CD4-positive, alpha-beta T cell treated with Interferon gamma for 1 hour (primary cell): ENCODE results near the gene RBM38.
"Not testable (repeated sequence)": the region's sequence is repeated elsewhere in the genome, so short reads cannot be mapped to it uniquely, and the experiment has no call there.

Experiments used
- DNase-seq: peaks from one replicate; pipeline ENCODE4 v3.0.0-alpha.2; 2020

RBM38 gene

GRCh38 chr20:57420571-57421252 lies 29.5 kb downstream of the RBM38 start:
- no peak for DNase-seq

DNA sequence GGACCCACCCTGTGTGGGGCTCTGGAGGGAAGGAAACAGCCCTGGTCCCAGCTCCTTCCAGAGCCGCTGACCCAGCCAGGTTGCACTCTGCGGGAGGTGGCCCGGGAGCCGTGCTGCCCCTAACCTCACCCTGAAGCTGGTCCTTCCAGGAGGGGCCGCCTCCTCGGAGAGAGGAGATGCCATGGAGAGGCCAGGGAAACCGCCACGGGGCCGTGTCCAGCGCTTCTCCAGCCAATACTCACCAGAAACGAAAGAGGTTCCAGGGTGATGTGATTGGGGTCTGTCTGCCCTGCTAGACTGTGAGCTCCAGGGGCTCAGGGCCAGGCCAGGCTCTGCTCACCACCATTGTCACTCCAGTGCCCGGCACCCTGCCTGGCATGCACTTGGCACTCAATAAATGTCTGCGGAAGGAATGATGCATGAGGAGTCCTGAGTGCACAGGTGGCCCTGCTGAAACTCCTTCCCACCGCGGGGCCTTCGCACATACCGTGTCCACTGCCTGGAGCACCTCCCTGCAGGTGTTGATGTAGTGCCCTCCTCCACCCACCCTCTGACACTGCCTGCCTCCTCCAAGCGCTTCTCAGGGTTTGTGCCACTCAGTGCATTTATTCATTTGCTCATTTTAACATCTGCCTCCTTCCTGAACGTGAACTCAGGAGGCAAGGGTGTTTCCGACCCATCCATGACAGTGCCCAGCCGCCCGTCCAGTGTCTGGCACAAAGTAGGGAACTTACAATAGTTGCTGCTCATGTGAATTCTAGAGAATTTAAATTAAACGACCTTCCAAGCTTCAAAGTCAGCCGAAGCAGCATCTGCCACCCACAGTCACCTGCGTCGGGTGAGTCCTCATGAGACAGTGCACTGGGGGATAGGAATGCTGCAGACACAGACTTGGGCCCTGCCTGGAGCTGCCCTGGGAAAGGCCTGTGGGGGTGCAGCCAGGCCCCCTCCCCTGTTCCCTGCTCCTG lies 30.3 kb downstream of the RBM38 start:
- DNase-seq = no peak

DNA sequence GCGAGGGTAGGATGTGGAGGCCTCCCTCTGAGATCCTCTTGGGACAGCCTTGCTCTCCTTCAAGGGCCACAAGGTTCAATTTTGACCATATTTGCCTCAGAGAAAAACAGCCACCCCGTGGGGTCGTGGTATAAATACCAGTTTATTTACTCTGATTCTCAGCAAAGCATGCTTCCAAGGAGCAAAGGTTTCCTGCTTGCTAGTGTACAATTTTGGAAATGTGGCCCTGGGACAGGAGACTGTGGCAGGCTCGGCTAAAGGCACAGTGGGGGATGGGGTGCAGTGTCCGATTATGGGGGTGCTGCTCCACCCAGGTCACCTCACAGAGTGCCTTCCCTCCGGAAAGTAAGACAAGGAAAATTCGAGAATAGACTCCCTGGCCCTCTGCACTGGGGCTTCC lies 31.1 kb downstream of the RBM38 start:
- no peak for DNase-seq

GRCh38 chr20:57425150-57426013 lies 34.2 kb downstream of the RBM38 start:
- DNase-seq = no peak

GRCh38 chr20:57426271-57426689 lies 35.1 kb downstream of the RBM38 start:
- no peak for DNase-seq

GRCh38 chr20:57426831-57427230 lies 35.6 kb downstream of the RBM38 start:
- DNase-seq = no peak

DNA sequence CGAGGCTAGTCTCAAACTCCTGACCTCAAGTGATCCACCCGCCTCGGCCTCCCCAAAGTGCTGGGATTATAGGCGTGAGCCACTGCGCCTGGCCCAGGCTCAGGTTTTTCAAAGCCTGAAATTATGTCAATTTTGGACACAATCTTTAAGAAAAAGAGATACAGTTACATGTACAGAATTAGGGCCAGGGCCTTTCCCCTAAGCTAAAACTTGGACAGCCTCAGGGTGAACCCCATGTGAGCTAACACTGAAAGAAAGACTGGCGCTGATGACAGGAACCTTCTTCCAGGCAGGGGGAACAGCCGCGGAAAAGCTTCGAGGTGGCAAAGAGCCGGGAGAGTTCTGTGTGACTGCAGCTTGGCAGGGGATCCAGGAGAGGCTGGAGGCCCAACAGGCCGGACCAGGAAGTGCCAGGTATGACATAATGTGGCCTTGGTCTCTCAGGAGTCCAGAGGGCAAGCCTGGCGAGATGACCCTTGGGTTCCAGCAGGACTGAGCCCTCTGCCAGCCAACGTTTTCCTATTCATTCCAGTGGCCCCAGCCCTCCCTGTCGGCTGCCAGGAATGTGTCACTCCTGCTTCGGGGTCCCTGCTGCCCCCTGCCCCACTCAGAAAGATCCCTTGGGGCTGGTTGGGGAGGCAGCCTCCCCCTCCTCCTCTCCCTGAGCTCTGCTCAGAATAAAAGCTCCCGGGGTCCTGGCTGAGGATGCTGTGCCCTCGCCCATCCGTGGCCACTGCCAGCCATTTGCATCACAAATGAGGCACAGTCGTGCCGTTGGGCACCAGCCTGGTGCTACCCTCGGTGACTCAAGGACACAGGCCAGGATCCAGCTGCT lies 37.3 kb downstream of the RBM38 start:
- no peak for DNase-seq

- DNase-seq = no peak
These were observed 37.9 kb downstream of the RBM38 start for GRCh38 chr20:57429159-57429496.

DNA sequence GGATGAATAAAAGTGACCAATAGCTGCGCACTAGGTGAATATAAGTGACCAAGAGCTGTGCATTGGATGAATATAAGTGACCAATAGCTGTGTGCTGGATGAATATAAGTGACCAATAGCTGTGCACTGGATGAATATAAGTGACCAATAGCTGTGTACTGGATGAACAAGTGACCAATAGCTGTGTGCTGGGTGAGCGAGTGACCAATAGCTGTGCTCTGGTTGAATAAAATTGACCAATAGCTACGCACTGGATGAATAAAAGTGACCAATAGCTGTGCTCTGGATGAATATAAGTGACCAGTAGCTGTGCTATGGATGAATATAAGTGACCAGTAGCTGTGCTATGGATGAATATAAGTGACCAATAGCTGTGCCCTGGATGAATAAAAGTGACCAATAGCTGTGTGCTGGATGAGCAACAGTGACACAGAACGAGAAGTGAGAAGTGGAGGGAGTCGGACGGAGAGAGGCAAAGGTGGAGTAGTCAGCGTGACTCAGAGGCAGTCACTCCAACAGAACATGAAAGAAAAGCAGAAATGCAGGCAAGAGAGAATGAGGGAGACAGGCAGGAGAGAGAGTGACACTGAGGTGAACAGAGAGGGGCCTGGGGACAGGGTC lies 38.5 kb downstream of the RBM38 start:
- DNase-seq = peak; percentile 67

- not testable (repeated sequence) for DNase-seq
These were observed 39.0 kb downstream of the RBM38 start for GRCh38 chr20:57430201-57430596.

GRCh38 chr20:57431539-57431835 lies 40.3 kb downstream of the RBM38 start:
- DNase-seq = no peak

- no peak for DNase-seq
These were observed 41.3 kb downstream of the RBM38 start for GRCh38 chr20:57432480-57432861.

DNA sequence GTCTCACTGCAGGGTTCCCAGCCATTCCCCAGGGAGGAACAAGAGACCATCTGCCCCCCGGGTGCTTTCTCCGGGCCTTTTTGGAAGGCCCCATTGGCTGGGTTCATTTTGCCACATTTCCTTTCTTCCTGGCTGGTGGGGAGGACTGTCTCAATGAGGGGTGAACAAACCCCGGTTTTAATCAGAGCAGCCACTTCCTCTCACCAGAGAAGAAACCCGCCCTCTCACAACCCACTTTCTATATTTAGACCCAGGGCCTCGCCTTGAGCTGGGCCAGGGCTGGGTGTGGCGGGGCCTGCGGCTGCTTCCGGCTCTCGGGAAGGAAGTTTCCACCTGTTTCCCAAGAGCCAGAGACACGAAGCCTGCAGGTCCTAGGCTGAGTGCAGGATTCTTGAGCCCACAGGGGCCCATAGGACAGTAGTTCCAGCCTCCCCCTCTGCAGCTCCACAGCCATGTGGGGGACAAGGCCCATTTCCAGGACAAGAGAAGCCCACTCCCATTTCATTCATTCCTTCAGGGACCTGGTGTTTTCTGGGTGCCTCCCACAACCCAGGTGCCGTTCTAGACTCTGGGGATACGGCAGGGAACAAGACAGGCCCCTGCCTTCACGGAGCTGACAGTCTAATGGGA lies 41.8 kb downstream of the RBM38 start:
- peak; percentile 77 for DNase-seq

DNA sequence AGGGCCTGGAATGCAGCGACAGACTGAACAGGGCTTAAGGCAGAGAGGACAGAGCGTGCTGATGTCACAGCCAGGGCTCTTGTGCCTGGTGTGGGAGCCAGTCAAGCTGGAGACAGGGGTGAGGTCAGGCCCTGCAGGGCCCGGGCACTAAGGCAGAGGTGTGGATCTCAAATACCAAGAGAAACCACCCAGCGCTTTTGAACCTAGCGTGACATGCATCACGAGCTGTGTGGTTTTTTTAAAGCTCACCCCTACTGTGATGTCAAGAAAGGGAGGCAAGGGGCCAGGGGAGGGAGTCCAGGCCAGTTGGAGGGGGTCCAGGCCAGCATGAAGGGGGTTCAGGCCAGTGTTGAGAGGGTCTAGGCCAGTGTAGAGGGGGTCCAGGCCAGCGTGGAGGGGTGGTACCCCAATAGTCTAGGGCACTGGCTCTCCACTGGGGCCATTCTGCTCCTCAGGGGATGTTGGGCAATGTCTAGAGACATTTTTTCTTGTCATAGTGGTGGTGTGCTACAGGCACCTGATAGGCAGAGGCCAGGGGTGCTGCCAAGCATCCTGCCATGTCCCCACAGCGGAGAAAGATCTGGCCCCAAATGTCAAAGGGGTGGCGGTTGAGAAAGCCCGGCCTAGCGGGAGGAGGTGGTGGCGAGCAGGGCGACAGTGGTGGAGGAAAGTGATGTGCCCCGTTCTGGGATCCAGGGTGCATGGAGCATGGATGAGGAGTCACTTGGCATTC lies 42.6 kb downstream of the RBM38 start:
- peak; percentile 56 for DNase-seq

GRCh38 chr20:57434390-57434700 lies 43.1 kb downstream of the RBM38 start:
- DNase-seq = peak; percentile 28

DNA sequence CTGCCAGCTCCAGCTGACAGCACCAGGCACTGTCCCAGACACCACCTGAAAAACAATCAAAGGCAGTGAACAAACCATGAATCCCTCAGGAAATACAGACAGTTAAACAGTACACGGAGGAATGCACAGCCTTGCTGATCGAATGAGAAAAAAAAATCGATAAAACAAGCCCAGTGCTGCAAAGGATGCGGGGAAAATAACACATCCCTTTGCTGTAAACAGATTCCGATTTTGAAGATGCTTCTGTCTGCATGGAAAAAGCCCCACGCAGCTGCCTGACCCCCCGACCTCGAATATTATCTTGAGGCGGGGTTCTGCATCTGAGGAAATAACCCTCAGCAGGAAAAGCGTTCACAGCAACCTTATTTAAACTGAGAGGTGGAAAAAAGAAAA lies 43.9 kb downstream of the RBM38 start:
- no peak for DNase-seq

DNA sequence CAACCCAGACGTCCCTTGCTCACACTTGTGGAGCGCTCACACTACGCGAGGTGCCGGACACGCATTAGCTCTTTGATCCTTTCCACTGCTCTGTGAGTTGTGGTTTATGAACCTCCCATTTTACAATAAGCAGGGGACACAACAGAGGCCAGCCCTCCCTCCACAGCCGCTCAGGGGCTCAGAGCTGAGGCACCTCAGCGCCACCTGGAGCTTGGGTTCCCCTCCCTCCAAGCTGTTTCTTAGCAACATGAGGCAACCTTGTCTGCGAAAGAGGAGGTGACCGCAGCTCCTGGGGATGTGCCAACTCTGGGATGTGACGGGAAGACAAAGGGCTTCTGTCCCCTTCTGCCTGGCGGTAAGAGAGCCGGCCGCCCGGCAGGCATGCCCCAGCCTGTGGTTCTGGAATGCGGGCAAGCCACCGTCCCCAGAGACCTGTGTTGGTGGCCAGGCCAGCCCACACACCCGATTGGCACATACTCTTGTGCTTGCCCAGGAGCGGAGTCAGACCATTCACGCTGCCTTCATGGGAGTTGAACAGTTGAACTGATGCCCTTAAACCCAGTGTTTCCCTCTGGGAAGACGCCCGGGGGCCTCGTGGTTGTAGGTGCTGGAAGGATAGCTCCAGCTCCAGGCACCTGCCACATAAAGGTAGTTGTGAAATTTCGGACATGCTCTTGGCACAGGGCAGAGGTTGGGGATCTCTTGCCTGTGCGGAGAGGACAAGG lies 44.5 kb downstream of the RBM38 start:
- DNase-seq = peak; percentile 58

- DNase-seq = no peak
These were observed 45.0 kb downstream of the RBM38 start for GRCh38 chr20:57436223-57436545.

- no peak for DNase-seq
These were observed 46.1 kb downstream of the RBM38 start for GRCh38 chr20:57437267-57437666.

GRCh38 chr20:57437672-57438330 lies 46.6 kb downstream of the RBM38 start:
- no peak for DNase-seq
